PFSK-1 (cell line): ENCODE data around the gene ELMO1.

Experiments
- FOXP2 ChIP-seq: optimal IDR thresholded peaks from 2 replicates; pipeline ENCODE3; 2011; ENCODE audit warnings: borderline replicate concordance, control low read depth, inconsistent platforms; ENCODE audit not compliant: insufficient read depth; ENCODE audit errors: extremely low read length, extremely low read depth
- POLR2AphosphoS5 ChIP-seq: IDR thresholded peaks from 2 replicates; pipeline ENCODE4 v1.6.1; 2012; ENCODE audit warnings: low read depth, mild to moderate bottlenecking, control low read depth, low read length, moderate library complexity
- SIN3A ChIP-seq: IDR thresholded peaks from 2 replicates; pipeline ENCODE4 v1.6.1; 2012; ENCODE audit warnings: mild to moderate bottlenecking, low read length, moderate library complexity, borderline replicate concordance; ENCODE audit not compliant: insufficient read depth
- TAF1 ChIP-seq: IDR thresholded peaks from 2 replicates; pipeline ENCODE4 v1.6.1; 2012; ENCODE audit warnings: low read length, control low read depth, borderline replicate concordance; ENCODE audit not compliant: insufficient read depth
- TF ChIP-seq, protein P1 (sequence below), 2 experiments: IDR thresholded peaks; 2 replicates each; pipeline versions ENCODE4 v1.6.1 to v1.8.0; 2011 to 2012; ENCODE audit warnings: low read depth in 2 of 2, low read length in 2 of 2, control low read depth in 1 of 2, inconsistent platforms in 1 of 2, mild to moderate bottlenecking in 1 of 2, moderate library complexity in 1 of 2; ENCODE audit not compliant: insufficient read depth in 1 of 2

Gene ELMO1

DNA sequence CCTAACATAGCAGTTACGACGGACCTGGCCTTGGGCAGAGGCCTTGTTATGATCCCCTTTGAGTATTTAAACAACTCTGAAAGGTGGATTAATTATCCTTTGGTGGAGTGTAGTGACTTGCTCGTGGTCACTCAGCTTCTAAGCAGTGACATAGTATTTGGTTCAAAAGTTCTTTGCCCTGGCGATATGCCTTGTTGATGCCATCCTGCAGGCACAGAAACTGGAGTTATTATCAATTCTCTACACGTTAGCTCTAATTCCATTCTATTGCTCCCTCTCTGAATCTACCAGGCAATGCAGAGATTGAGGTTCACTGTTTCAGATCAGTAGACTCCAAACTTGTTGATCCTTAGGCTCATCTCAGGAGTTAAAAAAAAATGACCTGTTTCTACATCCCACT lies 32.5 kb upstream of the ELMO1 start:
- TF ChIP-seq FOXP2 = no peak
- no peak for TF ChIP-seq SIN3A
- TF ChIP-seq, protein P1, sequence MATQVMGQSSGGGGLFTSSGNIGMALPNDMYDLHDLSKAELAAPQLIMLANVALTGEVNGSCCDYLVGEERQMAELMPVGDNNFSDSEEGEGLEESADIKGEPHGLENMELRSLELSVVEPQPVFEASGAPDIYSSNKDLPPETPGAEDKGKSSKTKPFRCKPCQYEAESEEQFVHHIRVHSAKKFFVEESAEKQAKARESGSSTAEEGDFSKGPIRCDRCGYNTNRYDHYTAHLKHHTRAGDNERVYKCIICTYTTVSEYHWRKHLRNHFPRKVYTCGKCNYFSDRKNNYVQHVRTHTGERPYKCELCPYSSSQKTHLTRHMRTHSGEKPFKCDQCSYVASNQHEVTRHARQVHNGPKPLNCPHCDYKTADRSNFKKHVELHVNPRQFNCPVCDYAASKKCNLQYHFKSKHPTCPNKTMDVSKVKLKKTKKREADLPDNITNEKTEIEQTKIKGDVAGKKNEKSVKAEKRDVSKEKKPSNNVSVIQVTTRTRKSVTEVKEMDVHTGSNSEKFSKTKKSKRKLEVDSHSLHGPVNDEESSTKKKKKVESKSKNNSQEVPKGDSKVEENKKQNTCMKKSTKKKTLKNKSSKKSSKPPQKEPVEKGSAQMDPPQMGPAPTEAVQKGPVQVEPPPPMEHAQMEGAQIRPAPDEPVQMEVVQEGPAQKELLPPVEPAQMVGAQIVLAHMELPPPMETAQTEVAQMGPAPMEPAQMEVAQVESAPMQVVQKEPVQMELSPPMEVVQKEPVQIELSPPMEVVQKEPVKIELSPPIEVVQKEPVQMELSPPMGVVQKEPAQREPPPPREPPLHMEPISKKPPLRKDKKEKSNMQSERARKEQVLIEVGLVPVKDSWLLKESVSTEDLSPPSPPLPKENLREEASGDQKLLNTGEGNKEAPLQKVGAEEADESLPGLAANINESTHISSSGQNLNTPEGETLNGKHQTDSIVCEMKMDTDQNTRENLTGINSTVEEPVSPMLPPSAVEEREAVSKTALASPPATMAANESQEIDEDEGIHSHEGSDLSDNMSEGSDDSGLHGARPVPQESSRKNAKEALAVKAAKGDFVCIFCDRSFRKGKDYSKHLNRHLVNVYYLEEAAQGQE (IDR thresholded peaks at IDR 0.05; ENCODE audit: insufficient read depth in 1 of 2, low read depth in 2 of 2, low read length in 2 of 2) = no peak
- TF ChIP-seq TAF1 = no peak
- no peak for TF ChIP-seq POLR2AphosphoS5

- TF ChIP-seq FOXP2 = no peak
- TF ChIP-seq TAF1 = no peak
- no peak for TF ChIP-seq POLR2AphosphoS5
- TF ChIP-seq, protein P1 (IDR thresholded peaks at IDR 0.05; ENCODE audit: insufficient read depth in 1 of 2, low read depth in 2 of 2, low read length in 2 of 2) = no peak
Observed at GRCh38 chr7:37480041-37481031, 31.7 kb upstream of the ELMO1 start.

DNA sequence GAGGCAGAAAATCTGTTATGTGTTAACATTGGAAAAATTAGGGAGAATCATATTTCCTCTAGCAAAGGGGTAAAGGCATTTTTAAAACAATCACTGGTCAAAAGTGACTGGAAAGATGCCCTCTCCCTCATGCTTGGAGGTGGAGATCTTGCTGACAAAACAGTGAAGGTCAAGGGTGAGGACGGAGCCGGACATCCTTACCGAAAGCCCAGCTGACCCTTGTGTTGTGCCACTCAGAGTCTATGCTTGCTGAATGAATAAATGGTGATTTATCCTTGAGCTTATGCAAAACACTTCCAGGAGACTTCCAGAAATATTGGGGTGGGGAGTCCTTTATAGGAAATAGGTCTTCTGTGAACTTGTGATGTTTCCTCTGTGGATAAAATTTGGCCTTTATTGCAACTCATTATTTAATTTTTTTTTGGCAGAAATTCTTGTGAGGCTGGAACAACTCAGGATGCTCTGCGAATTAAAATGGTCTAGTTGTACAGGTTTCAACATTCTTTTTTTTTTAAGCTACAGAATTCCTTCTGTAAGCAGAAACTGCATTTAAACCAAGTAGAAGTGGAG lies 28.3 kb upstream of the ELMO1 start:
- TF ChIP-seq, protein P1 (IDR thresholded peaks at IDR 0.05; ENCODE audit: insufficient read depth in 1 of 2, low read depth in 2 of 2, low read length in 2 of 2) = no peak
- TF ChIP-seq TAF1 = no peak
- TF ChIP-seq FOXP2 = no peak
- no peak for TF ChIP-seq SIN3A
- TF ChIP-seq POLR2AphosphoS5 = no peak

DNA sequence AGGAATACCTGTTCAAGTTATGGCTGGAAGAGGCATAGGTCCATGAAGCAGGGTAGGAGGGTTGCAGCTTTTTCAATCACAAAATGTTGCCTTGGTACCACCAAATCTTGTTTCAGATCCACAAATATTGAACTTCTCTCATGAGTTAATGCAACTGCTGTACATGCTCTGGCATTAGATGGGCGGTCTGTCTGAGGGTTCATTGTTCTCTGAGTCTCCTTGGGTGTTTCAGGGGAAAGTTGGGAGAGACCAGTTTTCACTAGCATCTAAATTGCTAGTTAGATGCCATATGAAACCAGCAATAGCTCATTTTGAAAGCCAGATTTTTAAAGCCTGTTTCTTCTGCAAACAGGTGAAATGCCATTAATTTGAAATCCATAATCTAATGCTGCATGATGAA lies 27.8 kb upstream of the ELMO1 start:
- TF ChIP-seq, protein P1 (IDR thresholded peaks at IDR 0.05; ENCODE audit: insufficient read depth in 1 of 2, low read depth in 2 of 2, low read length in 2 of 2) = no peak
- no peak for TF ChIP-seq TAF1
- TF ChIP-seq POLR2AphosphoS5 = no peak
- TF ChIP-seq SIN3A = no peak
- no peak for TF ChIP-seq FOXP2
